Ovary (tissue), 9 donors: ENCODE data around the gene RETN. TPM values are rescaled to one million over a fixed set of nuclear protein-coding genes. Genes with fewer than 3 reads are reported as not detected.
A peak's percentile ranks its signal among the peaks of the same experiment; 100 is the strongest.

Source experiments
- DNase-seq, 5 donors: peaks; one replicate each; pipeline ENCODE4 v3.0.0-alpha.2; 2019 to 2020
- H3K27ac ChIP-seq, 2 donors: fragments of 200-600 bp; one replicate each; pipeline versions ENCODE4 v1.5.1 to v1.8.0; 2019 to 2022
- H3K27me3 ChIP-seq: fragments of 200-600 bp; one replicate; pipeline ENCODE4 v1.8.0; 2022
- H3K36me3 ChIP-seq: fragments of 200-600 bp; sonication (generic); one replicate; pipeline ENCODE4 v1.5.1; 2019
- H3K4me1 ChIP-seq: one replicate; pipeline ENCODE4 v1.8.1; 2013; ENCODE audit warnings: mild to moderate bottlenecking, moderate library complexity; ENCODE audit not compliant: insufficient read depth
- H3K4me3 ChIP-seq: fragments of 200-600 bp; sonication (generic); one replicate; pipeline ENCODE4 v1.5.1; 2017
- H3K9me3 ChIP-seq, 2 donors: fragments of 200-600 bp in 1 of 2; sonication (generic) in 1 of 2; one replicate each; pipeline versions ENCODE4 v1.5.1 to v1.8.1; 2013 to 2019; ENCODE audit warnings: mild to moderate bottlenecking in 1 of 2, moderate library complexity in 1 of 2
- CTCF ChIP-seq, 3 donors: fragments of 450-650 bp in 2 of 3; fragments of 200-600 bp in 1 of 3; IDR thresholded peaks; one replicate each; pipeline versions ENCODE4 v1.5.1 to v1.8.0; 2016 to 2022; ENCODE audit warnings: antibody characterized with exemption in 3 of 3, mild to moderate bottlenecking in 1 of 3
- EP300 ChIP-seq: sonication (generic); formaldehyde crosslinking; IDR thresholded peaks from one replicate; pipeline ENCODE4 v1.6.1; 2017; ENCODE audit warnings: antibody characterized with exemption
- POLR2A ChIP-seq: fragments of 450-650 bp; IDR thresholded peaks from one replicate; pipeline ENCODE4 v1.6.1; 2017; ENCODE audit warnings: antibody characterized with exemption, mild to moderate bottlenecking, moderate library complexity
- WGBS, 3 donors: extraction: QIAGEN DNeasy Blood & Tissue Kit in 1 of 3; methylation state at CpG; one replicate each; pipeline versions ENCODE4 v1.1.5 to v1.1.7; 2013 to 2017; 5-methylcytosine and 5-hydroxymethylcytosine counted together
- intact Hi-C, 4 donors: fragments of 100-400 bp; cut with DNase I; formaldehyde crosslinking; loops; one replicate each; pipeline versions ENCODE4 v1.11.0 to v1.15.1; 2022 to 2023
- polyA plus RNA-seq, 2 donors: library from polyadenylated mRNA; stranded (reverse); fragments of 200-250 nt in 1 of 2; fragments of 350-450 nt in 1 of 2; fragmentation: Illumina TruSeq in 1 of 2; extraction: RNeasy Lipid Tissue Mini Kit (QIAGEN cat#74804) in 1 of 2; gene quantifications; one replicate each; pipeline ENCODE4 v1.2.3, GENCODE V29; 2013 to 2014
- total RNA-seq, 7 donors: library from RNA; depleted of rRNA in 2 of 7; stranded (reverse); fragments of >200 nt in 2 of 7; fragmentation: NEBNext Ultra II Directional in 3 of 7; extraction: Animal tissue kit (Norgen Biotek cat#: 25700) in 3 of 7; gene quantifications; one replicate each; pipeline versions ENCODE4 v1.1.0 to v1.2.4, GENCODE V29; 2016 to 2023
- donor health status: DM: no; HTN: no; CAD: no; lungs with moderate emphysema.
- donor health status: DM: no; HTN: no; CAD: no.
- donor health status: Bipolar disorder and iron deficiency.
- donor health status: DM: yes; HTN: yes; CAD: no.
- donor health status: DM: no; HTN: no; CAD: no.
- donor health status: DM: yes; HTN: yes; CAD: no.

RETN gene
- total and polyA plus RNA-seq, 9 donors: 0.46 to 0.52 (median 0.48) TPM; not detected in 6

DNA sequence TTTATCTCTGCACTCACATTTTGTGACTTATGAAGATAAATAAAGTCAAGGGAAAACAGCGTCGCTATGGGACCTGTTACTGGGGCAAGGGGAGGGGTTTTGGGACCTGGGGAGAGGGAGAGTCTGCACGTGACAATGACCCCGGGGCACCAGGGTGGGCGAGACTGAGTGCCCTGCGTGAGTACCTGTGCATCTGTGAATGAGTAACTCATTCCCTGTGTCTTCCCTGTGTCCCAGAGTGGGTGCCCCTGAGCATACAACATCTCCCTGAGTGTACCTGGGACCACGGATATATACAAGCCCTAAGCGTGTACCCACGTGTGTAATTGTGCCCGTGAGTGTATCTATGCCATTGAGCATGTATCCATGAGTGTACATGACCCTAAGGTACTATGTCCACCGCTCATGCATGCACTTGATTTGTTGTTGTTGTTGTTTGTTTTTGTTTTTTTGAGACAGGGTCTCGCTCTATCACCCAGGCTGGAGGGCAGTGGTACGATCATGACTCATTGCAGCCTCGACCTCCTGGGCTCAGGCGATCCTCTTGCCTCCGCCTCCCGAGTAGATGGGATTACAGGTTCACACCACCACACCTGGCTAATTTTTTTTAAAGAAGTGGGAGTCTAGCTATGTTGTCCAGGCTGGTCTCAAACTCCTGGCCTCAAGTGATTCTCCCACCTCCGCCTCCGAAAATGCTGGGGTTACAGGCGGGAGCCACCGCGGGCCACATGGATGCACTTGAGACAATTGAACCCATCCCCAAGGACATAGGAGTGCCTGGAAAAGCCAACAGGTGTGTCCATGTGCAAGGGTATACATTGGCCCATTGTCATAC lies 11.1 kb downstream of the RETN start:
- Histone ChIP-seq H3K4me1 (peaks cover 10% of the 10 kb centered on the region), H3K27ac (no peak overlapping the region), H3K9me3 (no peaks in the 10 kb centered on the region), H3K36me3 (no peaks in the 10 kb centered on the region), H3K27me3 (no peaks in the 10 kb centered on the region), H3K4me3 (peak overlapping the region; percentile 100)
- no peak for DNase-seq
- 37 to 46% (median 37%) methylated on average over 22 of the region's 22 CpGs for WGBS, 3 donors
- intact Hi-C loops: loop anchor here in 2 of 4 donors (5.0 to 10.0 kb wide), 2 partner anchors 323 to 325 kb away; no protein-coding TSS in a partner anchor
- no peak for TF ChIP-seq CTCF (IDR thresholded peaks at IDR 0.05)
- TF ChIP-seq POLR2A: no peak
- no peak for TF ChIP-seq EP300

DNA sequence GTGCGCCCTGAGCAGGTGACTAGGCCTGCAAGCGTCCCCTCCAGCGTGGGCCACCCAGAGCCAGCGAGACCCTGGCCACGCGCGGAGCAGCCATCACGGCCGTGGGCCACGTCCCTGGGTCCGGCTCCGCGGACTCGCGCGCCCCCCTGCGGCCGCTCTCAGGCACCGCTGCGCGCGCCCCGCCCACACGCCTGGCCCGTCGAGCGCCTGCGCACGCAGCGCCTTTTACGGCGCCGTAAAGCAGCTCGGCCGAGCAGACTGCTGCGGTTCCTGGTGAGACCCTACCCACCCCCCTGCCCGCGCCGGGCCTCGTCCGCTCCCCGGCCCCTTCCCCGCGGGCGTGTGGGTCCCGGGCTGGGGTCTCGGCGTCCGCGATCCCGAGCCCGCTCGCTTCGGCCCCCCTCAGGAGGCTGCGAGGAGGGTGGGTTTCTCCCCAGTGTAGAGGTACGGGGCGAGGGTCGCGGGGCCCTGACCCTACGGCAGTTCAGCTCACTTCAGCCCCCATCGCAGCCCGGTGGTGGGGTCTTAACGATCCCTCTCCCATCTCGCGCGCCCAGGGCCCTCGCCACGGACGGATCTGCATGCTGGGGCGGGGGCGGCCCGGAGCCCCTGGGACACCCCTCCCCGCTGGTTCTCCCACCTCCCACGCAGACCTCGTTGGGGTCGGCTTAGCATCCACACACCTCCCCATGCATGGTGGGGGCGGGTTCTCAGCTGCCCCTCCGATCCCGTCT lies 11.9 kb downstream of the RETN start, which contains the start of gene TRAPPC5:
TSS of gene TRAPPC5 (plus strand) at position 228 of the 734 bp plus-strand sequence. CDS start 1,421 bp downstream, outside the sequence.
- intact Hi-C loops: no loop called here
- 0 to 1% (median 0%) methylated on average over 70 to 79 of the region's 79 CpGs for WGBS, 3 donors
- H3K27me3 ChIP-seq: no peaks in the 10 kb centered on the region

DNA sequence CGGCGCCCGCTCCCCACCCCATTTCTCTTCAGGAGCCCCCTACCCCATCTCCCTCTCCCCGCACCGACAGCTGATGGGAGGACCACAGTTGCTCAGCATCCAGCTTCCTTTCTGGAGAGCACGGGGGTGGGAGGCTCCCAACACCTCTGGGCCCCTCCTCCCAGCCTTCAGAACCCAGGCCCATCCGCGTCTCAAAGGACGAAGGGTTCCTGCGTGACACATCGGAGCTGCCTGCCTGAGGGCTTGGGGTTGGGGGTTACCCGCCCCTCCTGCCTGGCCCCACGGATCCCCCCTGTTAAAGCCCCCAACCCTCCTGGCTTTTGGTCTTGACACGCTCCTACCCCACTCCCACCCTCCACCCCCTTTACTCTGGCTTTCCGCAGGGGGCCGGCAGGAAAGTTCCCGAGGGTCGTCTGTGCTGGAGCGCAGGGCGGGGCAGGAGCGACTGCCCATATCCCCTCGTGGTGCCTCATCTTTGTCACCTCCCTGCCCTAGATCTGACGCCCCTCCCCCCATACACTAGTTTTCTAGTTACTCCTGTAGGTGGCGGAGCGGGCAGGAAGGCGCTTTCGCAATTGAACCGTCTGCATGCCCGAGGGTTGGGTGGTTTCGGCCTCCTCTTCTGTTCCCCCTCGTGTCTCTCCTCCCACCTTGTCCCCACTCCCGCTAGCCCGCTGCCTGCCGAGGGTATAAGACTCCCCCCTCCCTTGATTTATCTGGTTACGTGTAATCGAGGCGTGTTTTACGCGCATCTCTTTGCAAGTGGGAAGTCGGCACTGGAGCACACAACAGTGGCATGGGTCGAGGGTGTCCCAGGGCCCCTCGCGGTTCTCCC lies 12.7 kb downstream of the RETN start:
- Histone ChIP-seq H3K9me3 (no peaks in the 10 kb centered on the region), H3K27me3 (no peaks in the 10 kb centered on the region), H3K4me3 (peak overlapping the region; percentile 100), H3K36me3 (no peaks in the 10 kb centered on the region), H3K27ac (peak overlapping the region in 1 of 2 donors; percentile 71), H3K4me1 (peaks cover 10% of the 10 kb centered on the region)
- DNase-seq: peak; percentile 50 to 74 (median 67)
- intact Hi-C loops: no loop called here
- 2 to 3% (median 2%) methylated on average over 43 of the region's 43 CpGs for WGBS, 3 donors
- no peak for TF ChIP-seq EP300
- TF ChIP-seq POLR2A: peak; percentile 9
- peak in 1 of 3 donors; percentile 35 for TF ChIP-seq CTCF (IDR thresholded peaks at IDR 0.05)

More for the DNA sequence above, 11.9 kb downstream of the RETN start, which contains the start of gene TRAPPC5:
- peaks cover 10% of the 10 kb centered on the region for H3K4me1 ChIP-seq
- peak; percentile 81 to 94 (median 89) for DNase-seq
- H3K36me3 ChIP-seq: no peaks in the 10 kb centered on the region
- H3K27ac ChIP-seq: peak within 1 kb of the TSS in 1 of 2 donors; percentile 71
- H3K9me3 ChIP-seq: no peaks in the 10 kb centered on the region
- H3K4me3 ChIP-seq: peak within 1 kb of the TSS; percentile 100
- TF ChIP-seq CTCF (IDR thresholded peaks at IDR 0.05) (peak; percentile 90 to 99 (median 95)), EP300 (no peak), POLR2A (peak; percentile 33)
